Mammary epithelial cell (primary cell): ENCODE data around the gene CNTNAP2.

Source experiments
- EZH2 ChIP-seq: IDR thresholded peaks from 2 replicates; pipeline ENCODE4 v1.6.1; 2012; ENCODE audit warnings: low read length, inconsistent platforms, borderline replicate concordance
- TF ChIP-seq, protein P1 (sequence below), 2 donors: IDR thresholded peaks in 1 of 2; conservative IDR thresholded peaks in 1 of 2; 2 replicates each; pipeline ENCODE4 v1.5.1; 2011 to 2012; ENCODE audit warnings: inconsistent platforms in 2 of 2, low read length in 2 of 2, mild to moderate bottlenecking in 2 of 2, control low read depth in 1 of 2, low read depth in 1 of 2; ENCODE audit not compliant: insufficient read depth in 1 of 2; ENCODE audit errors: extremely low read depth in 1 of 2

DNA sequence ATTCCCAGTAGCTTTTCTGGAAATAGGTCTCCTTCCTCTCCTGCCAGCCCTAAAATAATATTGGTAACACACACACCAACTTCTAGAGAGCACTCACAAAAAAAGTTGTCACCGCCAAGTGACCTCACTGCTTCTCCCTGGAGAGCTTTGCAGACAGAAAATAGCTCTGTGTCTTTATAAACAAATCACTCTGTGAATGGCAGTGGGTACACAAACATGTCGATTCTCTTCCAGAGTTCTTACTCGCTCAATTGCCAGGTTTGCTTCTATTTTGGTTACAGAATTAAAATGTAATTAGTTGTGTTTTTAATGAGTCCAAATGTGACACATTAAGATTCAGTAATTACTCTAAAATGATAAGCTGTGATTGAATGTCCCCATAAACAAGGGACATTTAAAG is 1824.8 kb downstream of the CNTNAP2 start:
- TF ChIP-seq, protein P1, sequence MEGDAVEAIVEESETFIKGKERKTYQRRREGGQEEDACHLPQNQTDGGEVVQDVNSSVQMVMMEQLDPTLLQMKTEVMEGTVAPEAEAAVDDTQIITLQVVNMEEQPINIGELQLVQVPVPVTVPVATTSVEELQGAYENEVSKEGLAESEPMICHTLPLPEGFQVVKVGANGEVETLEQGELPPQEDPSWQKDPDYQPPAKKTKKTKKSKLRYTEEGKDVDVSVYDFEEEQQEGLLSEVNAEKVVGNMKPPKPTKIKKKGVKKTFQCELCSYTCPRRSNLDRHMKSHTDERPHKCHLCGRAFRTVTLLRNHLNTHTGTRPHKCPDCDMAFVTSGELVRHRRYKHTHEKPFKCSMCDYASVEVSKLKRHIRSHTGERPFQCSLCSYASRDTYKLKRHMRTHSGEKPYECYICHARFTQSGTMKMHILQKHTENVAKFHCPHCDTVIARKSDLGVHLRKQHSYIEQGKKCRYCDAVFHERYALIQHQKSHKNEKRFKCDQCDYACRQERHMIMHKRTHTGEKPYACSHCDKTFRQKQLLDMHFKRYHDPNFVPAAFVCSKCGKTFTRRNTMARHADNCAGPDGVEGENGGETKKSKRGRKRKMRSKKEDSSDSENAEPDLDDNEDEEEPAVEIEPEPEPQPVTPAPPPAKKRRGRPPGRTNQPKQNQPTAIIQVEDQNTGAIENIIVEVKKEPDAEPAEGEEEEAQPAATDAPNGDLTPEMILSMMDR (conservative IDR thresholded peaks at IDR 0.05 in 1 of 2, IDR thresholded peaks at IDR 0.05 in 1 of 2; ENCODE audit: extremely low read depth in 1 of 2, insufficient read depth in 1 of 2, low read depth in 1 of 2, low read length in 2 of 2), result no peak
- no peak for TF ChIP-seq EZH2
